ENCODE measurements around the gene DUXB.

DUXB gene

DNA sequence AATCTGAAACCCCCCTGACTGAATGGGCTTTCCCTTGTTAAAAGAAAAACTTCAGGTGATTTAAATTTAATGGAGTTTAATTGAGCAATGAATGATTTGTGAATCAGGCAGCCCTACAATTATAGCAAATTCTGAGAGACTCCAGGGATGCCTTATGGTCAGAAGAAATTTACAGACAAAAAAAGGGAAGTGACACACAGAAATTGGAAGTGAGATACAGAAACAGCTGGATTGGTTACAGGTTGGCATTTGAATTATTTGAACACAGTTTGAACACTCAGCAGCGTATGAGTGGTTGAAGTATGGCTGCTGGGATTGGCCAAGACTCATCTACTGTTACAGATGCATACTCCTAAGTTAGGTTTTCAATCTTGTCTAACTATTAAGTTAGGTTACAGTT, 44.0 kb upstream of the DUXB start (continued):
- TF ChIP-seq, protein P1, sequence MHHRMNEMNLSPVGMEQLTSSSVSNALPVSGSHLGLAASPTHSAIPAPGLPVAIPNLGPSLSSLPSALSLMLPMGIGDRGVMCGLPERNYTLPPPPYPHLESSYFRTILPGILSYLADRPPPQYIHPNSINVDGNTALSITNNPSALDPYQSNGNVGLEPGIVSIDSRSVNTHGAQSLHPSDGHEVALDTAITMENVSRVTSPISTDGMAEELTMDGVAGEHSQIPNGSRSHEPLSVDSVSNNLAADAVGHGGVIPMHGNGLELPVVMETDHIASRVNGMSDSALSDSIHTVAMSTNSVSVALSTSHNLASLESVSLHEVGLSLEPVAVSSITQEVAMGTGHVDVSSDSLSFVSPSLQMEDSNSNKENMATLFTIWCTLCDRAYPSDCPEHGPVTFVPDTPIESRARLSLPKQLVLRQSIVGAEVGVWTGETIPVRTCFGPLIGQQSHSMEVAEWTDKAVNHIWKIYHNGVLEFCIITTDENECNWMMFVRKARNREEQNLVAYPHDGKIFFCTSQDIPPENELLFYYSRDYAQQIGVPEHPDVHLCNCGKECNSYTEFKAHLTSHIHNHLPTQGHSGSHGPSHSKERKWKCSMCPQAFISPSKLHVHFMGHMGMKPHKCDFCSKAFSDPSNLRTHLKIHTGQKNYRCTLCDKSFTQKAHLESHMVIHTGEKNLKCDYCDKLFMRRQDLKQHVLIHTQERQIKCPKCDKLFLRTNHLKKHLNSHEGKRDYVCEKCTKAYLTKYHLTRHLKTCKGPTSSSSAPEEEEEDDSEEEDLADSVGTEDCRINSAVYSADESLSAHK (tag by site-specific recombination; IDR thresholded peaks at IDR 0.05) = no peak
- TF ChIP-seq ZIC2 (tag by site-specific recombination; IDR thresholded peaks at IDR 0.05) (no peak), EGR2 (tag by site-specific recombination; IDR thresholded peaks at IDR 0.05; ENCODE audit: low read depth) (no peak)
- TF ChIP-seq, protein P2, sequence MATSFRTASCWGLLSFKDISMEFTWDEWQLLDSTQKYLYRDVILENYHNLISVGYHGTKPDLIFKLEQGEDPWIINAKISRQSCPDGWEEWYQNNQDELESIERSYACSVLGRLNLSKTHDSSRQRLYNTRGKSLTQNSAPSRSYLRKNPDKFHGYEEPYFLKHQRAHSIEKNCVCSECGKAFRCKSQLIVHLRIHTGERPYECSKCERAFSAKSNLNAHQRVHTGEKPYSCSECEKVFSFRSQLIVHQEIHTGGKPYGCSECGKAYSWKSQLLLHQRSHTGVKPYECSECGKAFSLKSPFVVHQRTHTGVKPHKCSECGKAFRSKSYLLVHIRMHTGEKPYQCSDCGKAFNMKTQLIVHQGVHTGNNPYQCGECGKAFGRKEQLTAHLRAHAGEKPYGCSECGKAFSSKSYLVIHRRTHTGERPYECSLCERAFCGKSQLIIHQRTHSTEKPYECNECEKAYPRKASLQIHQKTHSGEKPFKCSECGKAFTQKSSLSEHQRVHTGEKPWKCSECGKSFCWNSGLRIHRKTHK (tag by site-specific recombination; IDR thresholded peaks at IDR 0.05) = no peak

DNA sequence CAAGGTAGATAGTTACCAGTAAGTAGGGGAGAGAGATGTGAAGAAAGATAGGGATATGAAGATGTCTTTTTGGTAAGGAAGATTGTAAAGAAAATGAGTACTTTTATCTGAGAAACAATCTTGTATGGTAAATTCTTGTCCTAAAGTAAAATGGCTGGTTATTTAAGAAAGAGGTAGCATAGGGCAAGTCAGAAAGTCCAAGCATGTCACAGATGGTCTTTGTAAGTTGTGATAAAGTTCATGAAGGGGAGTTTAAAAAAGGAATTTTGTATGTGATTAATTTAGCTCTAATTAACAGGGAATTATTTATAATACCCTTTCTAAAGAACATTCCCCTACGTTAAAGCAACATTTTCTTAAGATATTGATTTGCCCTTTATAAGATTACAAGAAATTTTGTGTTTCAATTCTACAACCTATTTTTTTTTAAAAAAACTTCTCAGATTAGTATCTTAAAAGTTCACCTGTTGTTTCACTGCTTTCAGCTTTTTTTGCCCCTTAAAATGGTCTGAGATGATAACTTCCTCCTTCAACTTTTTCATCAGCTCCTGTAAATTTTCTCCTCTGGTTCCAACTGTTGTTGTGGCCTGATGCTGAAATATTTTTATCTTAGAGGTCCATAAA, 41.3 kb upstream of the DUXB start:
- Histone ChIP-seq H3K4me1 (ENCODE audit: control insufficient read depth, insufficient read depth, low read length) (no peaks in the 10 kb centered on the region), H3K36me3 (ENCODE audit: control insufficient read depth in 2 of 2, insufficient read depth in 1 of 2, low read length in 2 of 2) (no peaks in the 10 kb centered on the region), H3K9me3 (ENCODE audit: control insufficient read depth, insufficient read depth, low read depth, low read length) (no peaks in the 10 kb centered on the region; the same call in 1 of the 2 replicates), H3K27ac (ENCODE audit: extremely low read depth, low read depth, low read length) (no peak overlapping the region), H3K4me3 (ENCODE audit: low read depth, low read length) (no peak overlapping the region)
- CTCF ChIA-PET = interaction anchor here (0.8 kb wide), 1 partner anchor 543 kb away, joined by 4 read pairs; no protein-coding TSS in a partner anchor
- POLR2A ChIA-PET = no interaction called here
- TF ChIP-seq SETDB1 (IDR thresholded peaks at IDR 0.05; ENCODE audit: insufficient read length, low read length) (peak; percentile 99), ZNF302 (tag by site-specific recombination; IDR thresholded peaks at IDR 0.05; ENCODE audit: low read depth) (no peak), ZBTB48 (tag by site-specific recombination; IDR thresholded peaks at IDR 0.05) (no peak), ZNF610 (tag by site-specific recombination; IDR thresholded peaks at IDR 0.05; ENCODE audit: borderline replicate concordance) (peak; percentile 40; the same call in 1 of the 2 replicates), MZF1 (tag by site-specific recombination; IDR thresholded peaks at IDR 0.05; ENCODE audit: borderline replicate concordance) (0 out of 2 replicates have a peak, but pooled peaks have one; percentile 30), ZBTB8A (tag by site-specific recombination; IDR thresholded peaks at IDR 0.05) (no peak), ZNF792 (tag by site-specific recombination; IDR thresholded peaks at IDR 0.05) (no peak), TRIM28 (IDR thresholded peaks at IDR 0.05; ENCODE audit: borderline replicate concordance, low read length) (peak; percentile 99), ZNF843 (tag by site-specific recombination; IDR thresholded peaks at IDR 0.05) (no peak), ZSCAN30 (tag by site-specific recombination; IDR thresholded peaks at IDR 0.05) (no peak), ZXDB (tag by site-specific recombination; IDR thresholded peaks at IDR 0.05) (no peak), SP3 (tag by site-specific recombination; IDR thresholded peaks at IDR 0.05) (no peak), ZNF529 (tag by site-specific recombination; IDR thresholded peaks at IDR 0.05; ENCODE audit: insufficient replicate concordance) (peak; percentile 17)
- TF ChIP-seq, protein P3, sequence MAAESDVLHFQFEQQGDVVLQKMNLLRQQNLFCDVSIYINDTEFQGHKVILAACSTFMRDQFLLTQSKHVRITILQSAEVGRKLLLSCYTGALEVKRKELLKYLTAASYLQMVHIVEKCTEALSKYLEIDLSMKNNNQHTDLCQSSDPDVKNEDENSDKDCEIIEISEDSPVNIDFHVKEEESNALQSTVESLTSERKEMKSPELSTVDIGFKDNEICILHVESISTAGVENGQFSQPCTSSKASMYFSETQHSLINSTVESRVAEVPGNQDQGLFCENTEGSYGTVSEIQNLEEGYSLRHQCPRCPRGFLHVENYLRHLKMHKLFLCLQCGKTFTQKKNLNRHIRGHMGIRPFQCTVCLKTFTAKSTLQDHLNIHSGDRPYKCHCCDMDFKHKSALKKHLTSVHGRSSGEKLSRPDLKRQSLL (tag by site-specific recombination; IDR thresholded peaks at IDR 0.05) = no peak
- TF ChIP-seq, protein P4, sequence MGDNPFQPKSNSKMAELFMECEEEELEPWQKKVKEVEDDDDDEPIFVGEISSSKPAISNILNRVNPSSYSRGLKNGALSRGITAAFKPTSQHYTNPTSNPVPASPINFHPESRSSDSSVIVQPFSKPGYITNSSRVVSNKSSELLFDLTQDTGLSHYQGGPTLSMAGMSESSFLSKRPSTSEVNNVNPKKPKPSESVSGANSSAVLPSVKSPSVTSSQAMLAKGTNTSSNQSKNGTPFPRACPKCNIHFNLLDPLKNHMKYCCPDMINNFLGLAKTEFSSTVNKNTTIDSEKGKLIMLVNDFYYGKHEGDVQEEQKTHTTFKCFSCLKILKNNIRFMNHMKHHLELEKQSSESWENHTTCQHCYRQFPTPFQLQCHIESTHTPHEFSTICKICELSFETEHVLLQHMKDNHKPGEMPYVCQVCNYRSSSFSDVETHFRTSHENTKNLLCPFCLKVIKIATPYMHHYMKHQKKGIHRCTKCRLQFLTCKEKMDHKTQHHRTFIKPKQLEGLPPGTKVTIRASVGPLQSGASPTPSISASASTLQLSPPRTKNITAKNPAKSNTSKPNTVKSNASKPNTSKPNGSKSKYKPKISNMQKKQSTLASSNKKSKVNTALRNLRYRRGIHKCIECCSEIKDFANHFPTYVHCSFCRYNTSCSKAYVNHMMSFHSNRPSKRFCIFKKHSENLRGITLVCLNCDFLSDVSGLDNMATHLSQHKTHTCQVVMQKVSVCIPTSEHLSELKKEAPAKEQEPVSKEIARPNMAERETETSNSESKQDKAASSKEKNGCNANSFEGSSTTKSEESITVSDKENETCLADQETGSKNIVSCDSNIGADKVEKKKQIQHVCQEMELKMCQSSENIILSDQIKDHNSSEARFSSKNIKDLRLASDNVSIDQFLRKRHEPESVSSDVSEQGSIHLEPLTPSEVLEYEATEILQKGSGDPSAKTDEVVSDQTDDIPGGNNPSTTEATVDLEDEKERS (tag by site-specific recombination; IDR thresholded peaks at IDR 0.05) = 0 out of 2 replicates have a peak, but pooled peaks have one; percentile 46
- TF ChIP-seq, protein P5, sequence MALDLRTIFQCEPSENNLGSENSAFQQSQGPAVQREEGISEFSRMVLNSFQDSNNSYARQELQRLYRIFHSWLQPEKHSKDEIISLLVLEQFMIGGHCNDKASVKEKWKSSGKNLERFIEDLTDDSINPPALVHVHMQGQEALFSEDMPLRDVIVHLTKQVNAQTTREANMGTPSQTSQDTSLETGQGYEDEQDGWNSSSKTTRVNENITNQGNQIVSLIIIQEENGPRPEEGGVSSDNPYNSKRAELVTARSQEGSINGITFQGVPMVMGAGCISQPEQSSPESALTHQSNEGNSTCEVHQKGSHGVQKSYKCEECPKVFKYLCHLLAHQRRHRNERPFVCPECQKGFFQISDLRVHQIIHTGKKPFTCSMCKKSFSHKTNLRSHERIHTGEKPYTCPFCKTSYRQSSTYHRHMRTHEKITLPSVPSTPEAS (tag by site-specific recombination; IDR thresholded peaks at IDR 0.05) = no peak
- TF ChIP-seq, protein P6, sequence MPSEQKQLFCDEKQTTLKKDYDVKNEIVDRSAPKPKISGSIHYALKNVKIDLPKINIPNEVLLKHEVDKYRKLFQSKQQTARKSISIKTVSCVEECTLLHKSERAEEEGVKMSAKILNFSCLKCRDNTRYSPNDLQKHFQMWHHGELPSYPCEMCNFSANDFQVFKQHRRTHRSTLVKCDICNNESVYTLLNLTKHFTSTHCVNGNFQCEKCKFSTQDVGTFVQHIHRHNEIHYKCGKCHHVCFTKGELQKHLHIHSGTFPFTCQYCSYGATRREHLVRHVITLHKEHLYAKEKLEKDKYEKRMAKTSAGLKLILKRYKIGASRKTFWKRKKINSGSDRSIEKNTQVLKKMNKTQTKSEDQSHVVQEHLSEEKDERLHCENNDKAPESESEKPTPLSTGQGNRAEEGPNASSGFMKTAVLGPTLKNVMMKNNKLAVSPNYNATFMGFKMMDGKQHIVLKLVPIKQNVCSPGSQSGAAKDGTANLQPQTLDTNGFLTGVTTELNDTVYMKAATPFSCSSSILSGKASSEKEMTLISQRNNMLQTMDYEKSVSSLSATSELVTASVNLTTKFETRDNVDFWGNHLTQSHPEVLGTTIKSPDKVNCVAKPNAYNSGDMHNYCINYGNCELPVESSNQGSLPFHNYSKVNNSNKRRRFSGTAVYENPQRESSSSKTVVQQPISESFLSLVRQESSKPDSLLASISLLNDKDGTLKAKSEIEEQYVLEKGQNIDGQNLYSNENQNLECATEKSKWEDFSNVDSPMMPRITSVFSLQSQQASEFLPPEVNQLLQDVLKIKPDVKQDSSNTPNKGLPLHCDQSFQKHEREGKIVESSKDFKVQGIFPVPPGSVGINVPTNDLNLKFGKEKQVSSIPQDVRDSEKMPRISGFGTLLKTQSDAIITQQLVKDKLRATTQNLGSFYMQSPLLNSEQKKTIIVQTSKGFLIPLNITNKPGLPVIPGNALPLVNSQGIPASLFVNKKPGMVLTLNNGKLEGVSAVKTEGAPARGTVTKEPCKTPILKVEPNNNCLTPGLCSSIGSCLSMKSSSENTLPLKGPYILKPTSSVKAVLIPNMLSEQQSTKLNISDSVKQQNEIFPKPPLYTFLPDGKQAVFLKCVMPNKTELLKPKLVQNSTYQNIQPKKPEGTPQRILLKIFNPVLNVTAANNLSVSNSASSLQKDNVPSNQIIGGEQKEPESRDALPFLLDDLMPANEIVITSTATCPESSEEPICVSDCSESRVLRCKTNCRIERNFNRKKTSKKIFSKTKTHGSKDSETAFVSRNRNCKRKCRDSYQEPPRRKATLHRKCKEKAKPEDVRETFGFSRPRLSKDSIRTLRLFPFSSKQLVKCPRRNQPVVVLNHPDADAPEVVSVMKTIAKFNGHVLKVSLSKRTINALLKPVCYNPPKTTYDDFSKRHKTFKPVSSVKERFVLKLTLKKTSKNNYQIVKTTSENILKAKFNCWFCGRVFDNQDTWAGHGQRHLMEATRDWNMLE (tag by site-specific recombination; conservative IDR thresholded peaks at IDR 0.05; ENCODE audit: low read depth) = 0 out of 2 replicates have a peak, but pooled peaks have one; percentile 27

All from HEK293 (cell line).